HepG2 (cell line): ENCODE results near the gene CHST3. TPM values are rescaled to one million over a fixed set of nuclear protein-coding genes. Genes with fewer than 3 reads are reported as not detected.
A peak's percentile ranks its signal among the peaks of the same experiment; 100 is the strongest.

ENCODE experiments used
- ATAC-seq: fragments of 200-7000 bp; cut with Tn5 transposase; 3 replicates; pipeline ENCODE4 v1.9.1; 2020; ENCODE audit warnings: mild to moderate bottlenecking, moderate library complexity
- BruUV-seq: library from RNA; stranded (reverse); fragments of 400-500 nt; replicated peaks from 2 replicates; lab custom pipeline; 2021; lab: Mats Ljungman, UMichigan
- CTCF ChIA-PET: fragments of 300-600 bp; formaldehyde crosslinking; extraction: SDS; loops from one replicate; lab custom pipeline; 2021; ENCODE audit warnings: low total read pairs, inconsistent platforms, low intra/inter-chr PET ratio; lab: Yijun Ruan, JAX
- POLR2A ChIA-PET: fragments of 350-600 bp; sonication (Branson Sonifier 250); formaldehyde crosslinking; loops from one replicate; lab custom pipeline; 2020; ENCODE audit warnings: antibody characterized with exemption, inconsistent platforms; lab: Yijun Ruan, JAX
- DNase-seq: peaks from one replicate; pipeline ENCODE4 v3.0.0-alpha.2; 2015; ENCODE audit warnings: low spot score
- FAIRE-seq: peaks from 3 replicates; lab custom pipeline; 2011; peaks lifted over from hg19 to GRCh38; lab: Jason Lieb, UNC
- H2AFZ ChIP-seq: one replicate; pipeline ENCODE4 v1.6.1; 2011; ENCODE audit warnings: low read length, inconsistent platforms
- H3K27ac ChIP-seq: fragments of 300-600 bp; 3 replicates; pipeline ENCODE4 v1.8.0; 2011; ENCODE audit warnings: mixed run types, mild to moderate bottlenecking, mixed read lengths, low read length, inconsistent platforms; ENCODE audit not compliant: insufficient read depth; ENCODE audit errors: extremely low read length
- H3K27me3 ChIP-seq, 2 experiments: fragments of 200-600 bp in 1 of 2; 2 replicates in 1 of 2; 3 replicates in 1 of 2; pipeline versions ENCODE4 v1.6.0 to v1.8.0; 2011; ENCODE audit warnings: low read length in 2 of 2, mild to moderate bottlenecking in 2 of 2, moderate library complexity in 2 of 2, inconsistent platforms in 1 of 2; ENCODE audit not compliant: insufficient read depth in 2 of 2, control insufficient read depth in 1 of 2
- H3K36me3 ChIP-seq, 2 experiments: fragments of 200-600 bp in 1 of 2; replicated peaks in 1 of 2; 2 replicates in 1 of 2; 3 replicates in 1 of 2; pipeline versions ENCODE4 v1.5.1 to v1.8.0; 2011; ENCODE audit warnings: low read length in 2 of 2, inconsistent platforms in 1 of 2; ENCODE audit not compliant: insufficient read depth in 2 of 2, control insufficient read depth in 1 of 2
- H3K4me1 ChIP-seq: 2 replicates; pipeline ENCODE4 v1.5.1; 2012; ENCODE audit warnings: low read length, inconsistent platforms; ENCODE audit not compliant: insufficient read depth
- H3K4me2 ChIP-seq: 2 replicates; pipeline ENCODE4 v1.6.0; 2011; ENCODE audit warnings: low read depth, low read length, inconsistent platforms
- H3K4me3 ChIP-seq, 3 experiments: fragments of 200-600 bp in 1 of 3; sonication (generic), shearing (Covaris generic) in 1 of 3; replicated peaks in 1 of 3; 2 replicates each; pipeline ENCODE4 v1.5.1; 2011 to 2016; ENCODE audit warnings: low read length in 3 of 3, inconsistent platforms in 2 of 3, low read depth in 2 of 3, mild to moderate bottlenecking in 2 of 3, control low read depth in 1 of 3, mixed read lengths in 1 of 3; ENCODE audit not compliant: insufficient read depth in 1 of 3
- H3K79me2 ChIP-seq: one replicate; pipeline ENCODE4 v1.6.1; 2011; ENCODE audit warnings: low read length, inconsistent platforms; ENCODE audit not compliant: insufficient read depth
- H3K9ac ChIP-seq: 2 replicates; pipeline ENCODE4 v1.6.0; 2011; ENCODE audit warnings: mild to moderate bottlenecking, low read depth, low read length, inconsistent platforms; ENCODE audit not compliant: insufficient read depth
- H3K9me3 ChIP-seq: 2 replicates; pipeline ENCODE4 v1.5.1; 2012; ENCODE audit warnings: mild to moderate bottlenecking, low read length
- H4K20me1 ChIP-seq: 2 replicates; pipeline ENCODE4 v1.6.0; 2011; ENCODE audit warnings: inconsistent platforms, mild to moderate bottlenecking, low read length, moderate library complexity; ENCODE audit not compliant: insufficient read depth
- HNF4A ChIP-seq: sonication (generic); formaldehyde crosslinking; IDR thresholded peaks from 2 replicates; pipeline ENCODE4 v1.4.0; 2020; ENCODE audit warnings: missing genetic modification reagents
- PRDM15 ChIP-seq: sonication (generic); formaldehyde crosslinking; IDR thresholded peaks from 2 replicates; pipeline ENCODE4 v1.4.0; 2020; ENCODE audit warnings: missing genetic modification reagents
- ZNF329 ChIP-seq: sonication (generic); formaldehyde crosslinking; IDR thresholded peaks from 2 replicates; pipeline ENCODE4 v1.9.0; 2021; ENCODE audit warnings: low read depth, mild to moderate bottlenecking, missing genetic modification reagents
- WGBS: methylation state at CpG from one replicate; pipeline ENCODE4 v1.1.6; 2017; ENCODE audit warnings: low lambda C conversion rate; 5-methylcytosine and 5-hydroxymethylcytosine counted together
- in situ Hi-C: cut with HindIII; loops from 2 replicates; pipeline ENCODE4 v1.10.0; 2017; ENCODE audit warnings: low pct_unique_long_range_greater_than_20kb; ENCODE audit not compliant: extremely low pct_ligation_motif_present
- intact Hi-C: fragments of 100-400 bp; cut with micrococcal nuclease; formaldehyde crosslinking; loops from one replicate; pipeline ENCODE4 v1.10.0; 2022; ENCODE audit not compliant: unreplicated experiment
- polyA plus RNA-seq, 8 experiments: library from polyadenylated mRNA; depleted of rRNA in 3 of 8; stranded (reverse) in 7 of 8; unstranded in 1 of 8; fragments of >200 nt; fragmentation: Illumina TruSeq in 4 of 8; extraction: Trizol in 4 of 8; gene quantifications; 2 replicates each; pipeline versions ENCODE4 v1.2.1 to v1.2.3, GENCODE V29; 2011 to 2016; ENCODE audit warnings: low read depth in 4 of 8, missing spikeins in 1 of 8, mixed read lengths in 1 of 8; ENCODE audit not compliant: insufficient read depth in 1 of 8
- total RNA-seq, 5 experiments: library from RNA; depleted of rRNA; stranded (reverse); fragments of >200 nt; fragmentation: Illumina TruSeq; extraction: Trizol; gene quantifications; 2 replicates each; pipeline ENCODE4 v1.2.3, GENCODE V29; 2016; ENCODE audit warnings: low read depth in 1 of 5
- TF ChIP-seq, protein P1 (sequence below): sonication (generic); IDR thresholded peaks from 2 replicates; pipeline ENCODE4 v1.6.1; 2016; ENCODE audit warnings: low read depth, borderline replicate concordance

Gene CHST3
- total and polyA plus RNA-seq, 2 of the 13 experiments (the other 11 are each of a cell fraction or from before 2014, with no cell fraction given): 7.2 to 18.7 TPM

GRCh38 chr10:71920540-71921323, 43.5 kb upstream of the CHST3 start:
- in situ Hi-C loops: no loop called here
- DNase-seq: no peak
- intact Hi-C loops: no loop called here
- no peaks in the 10 kb centered on the region; a peak in 2 of 5 replicates for H3K27me3 ChIP-seq
- ATAC-seq: no peak
- no peak overlapping the region for H3K9ac ChIP-seq
- no peak for FAIRE-seq
- CTCF ChIA-PET: no interaction called here
- H3K36me3 ChIP-seq: no peaks in the 10 kb centered on the region
- H2AFZ ChIP-seq: no peak overlapping the region
- TF ChIP-seq, protein P1, sequence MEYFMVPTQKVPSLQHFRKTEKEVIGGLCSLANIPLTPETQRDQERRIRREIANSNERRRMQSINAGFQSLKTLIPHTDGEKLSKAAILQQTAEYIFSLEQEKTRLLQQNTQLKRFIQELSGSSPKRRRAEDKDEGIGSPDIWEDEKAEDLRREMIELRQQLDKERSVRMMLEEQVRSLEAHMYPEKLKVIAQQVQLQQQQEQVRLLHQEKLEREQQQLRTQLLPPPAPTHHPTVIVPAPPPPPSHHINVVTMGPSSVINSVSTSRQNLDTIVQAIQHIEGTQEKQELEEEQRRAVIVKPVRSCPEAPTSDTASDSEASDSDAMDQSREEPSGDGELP: peak; percentile 15; the same call in 1 of the 2 replicates
- TF ChIP-seq HNF4A (CRISPR knock-in tag) (peak; percentile 33; the same call in 1 of the 2 replicates), PRDM15 (CRISPR knock-in tag) (peak; percentile 75), ZNF329 (CRISPR knock-in tag) (no peak)
- TF ChIP-seq, all 625 proteins: peak for 3
- Histone ChIP-seq H3K4me1 (peaks cover 45% of the 10 kb centered on the region), H3K27ac (no peak overlapping the region), H3K79me2 (no peaks in the 10 kb centered on the region), H4K20me1 (no peaks in the 10 kb centered on the region), H3K4me2 (peak overlapping the region; percentile 66), H3K4me3 (peak overlapping the region in 2 of 3 experiments; percentile 23 to 28; a peak in 3 of 6 replicates), H3K9me3 (no peaks in the 10 kb centered on the region)
- 3% methylated on average over 9 of the region's 9 CpGs for WGBS
- BruUV-seq: no TSS peak
- POLR2A ChIA-PET: no interaction called here
